Adrenal gland (tissue), 12 donors: Measurements from ENCODE around the gene CCDC15. TPM values are rescaled to one million over a fixed set of nuclear protein-coding genes. Genes with fewer than 3 reads are reported as not detected.
A peak's percentile ranks its signal among the peaks of the same experiment; 100 is the strongest.

Experiments used
- DNase-seq, 7 donors: peaks; one replicate each; pipeline ENCODE4 v3.0.0-alpha.2; 2019 to 2020
- H3K27ac ChIP-seq, 5 donors: fragments of 200-600 bp; sonication (generic) in 4 of 5; 1 replicate in 3 of 5; 2 replicates in 2 of 5; pipeline versions ENCODE4 v1.5.1 to v1.8.0; 2016 to 2020; ENCODE audit warnings: mild to moderate bottlenecking in 1 of 5
- H3K27me3 ChIP-seq: fragments of 200-600 bp; 2 replicates; pipeline ENCODE4 v1.8.0; 2021
- H3K36me3 ChIP-seq, 2 donors: fragments of 200-600 bp; replicated peaks in 1 of 2; 1 replicate in 1 of 2; 2 replicates in 1 of 2; pipeline versions ENCODE4 v1.5.1 to v1.8.0; 2018 to 2022
- H3K4me1 ChIP-seq, 2 donors: fragments of 200-600 bp; replicated peaks in 1 of 2; 1 replicate in 1 of 2; 2 replicates in 1 of 2; pipeline versions ENCODE4 v1.5.1 to v1.8.0; 2018 to 2021
- H3K4me3 ChIP-seq, 4 donors: fragments of 200-600 bp; sonication (generic) in 3 of 4; one replicate each; pipeline ENCODE4 v1.5.1; 2016 to 2018
- H3K9me3 ChIP-seq, 3 donors: fragments of 200-600 bp; sonication (generic) in 1 of 3; replicated peaks in 1 of 3; 1 replicate in 2 of 3; 2 replicates in 1 of 3; pipeline versions ENCODE4 v1.5.1 to v1.8.0; 2016 to 2021
- CTCF ChIP-seq, 6 experiments: fragments of 450-650 bp in 4 of 6; fragments of 200-600 bp in 2 of 6; sonication (generic) in 1 of 6; IDR thresholded peaks; 1 replicate in 5 of 6; 2 replicates in 1 of 6; pipeline versions ENCODE4 v1.5.1 to v1.8.0; 2016 to 2021; ENCODE audit warnings: antibody characterized with exemption in 6 of 6, mild to moderate bottlenecking in 2 of 6, moderate library complexity in 1 of 6
- POLR2A ChIP-seq, 2 donors: fragments of 450-650 bp; IDR thresholded peaks; one replicate each; pipeline ENCODE4 v1.6.1; 2017; ENCODE audit warnings: antibody characterized with exemption in 2 of 2, mild to moderate bottlenecking in 2 of 2, moderate library complexity in 1 of 2
- WGBS, 4 donors: extraction: QIAGEN DNeasy Blood & Tissue Kit in 2 of 4; methylation state at CpG; one replicate each; pipeline versions ENCODE4 v1.1.5 to v1.1.7; 2013 to 2017; 5-methylcytosine and 5-hydroxymethylcytosine counted together
- intact Hi-C, 2 donors: fragments of 100-400 bp; cut with DNase I; formaldehyde crosslinking; loops; one replicate each; pipeline versions ENCODE4 v1.14.1 to v1.15.0; 2022 to 2023
- polyA plus RNA-seq, 3 donors: library from polyadenylated mRNA; stranded (reverse); fragments of 200-250 nt in 2 of 3; fragments of 350-450 nt in 1 of 3; fragmentation: Illumina TruSeq in 1 of 3; extraction: RNeasy Lipid Tissue Mini Kit (QIAGEN cat#74804) in 1 of 3; gene quantifications; one replicate each; pipeline ENCODE4 v1.2.3, GENCODE V29; 2013 to 2014
- total RNA-seq, 9 donors: library from RNA; depleted of rRNA in 4 of 9; stranded (reverse); fragments of >200 nt in 4 of 9; fragments of 120-200 nt in 1 of 9; fragmentation: NEBNext Ultra II Directional in 1 of 9; extraction: Animal tissue kit (Norgen Biotek cat#: 25700) in 1 of 9; gene quantifications; one replicate each; pipeline versions ENCODE4 v1.1.0 to v1.2.4, GENCODE V29; 2013 to 2023
- donor health status: healthy with polysubstance abuse.
- donor health status: Bipolar disorder and iron deficiency.
- donor health status: DM: yes; HTN: yes; CAD: no.
- donor health status: DM: no; HTN: no; CAD: no.
- donor health status: DM: no; HTN: no; CAD: no.
- donor health status: DM: yes; HTN: yes; CAD: no.

CCDC15 gene
- total and polyA plus RNA-seq, 12 donors = 0.47 to 4.9 (median 2.0) TPM

DNA sequence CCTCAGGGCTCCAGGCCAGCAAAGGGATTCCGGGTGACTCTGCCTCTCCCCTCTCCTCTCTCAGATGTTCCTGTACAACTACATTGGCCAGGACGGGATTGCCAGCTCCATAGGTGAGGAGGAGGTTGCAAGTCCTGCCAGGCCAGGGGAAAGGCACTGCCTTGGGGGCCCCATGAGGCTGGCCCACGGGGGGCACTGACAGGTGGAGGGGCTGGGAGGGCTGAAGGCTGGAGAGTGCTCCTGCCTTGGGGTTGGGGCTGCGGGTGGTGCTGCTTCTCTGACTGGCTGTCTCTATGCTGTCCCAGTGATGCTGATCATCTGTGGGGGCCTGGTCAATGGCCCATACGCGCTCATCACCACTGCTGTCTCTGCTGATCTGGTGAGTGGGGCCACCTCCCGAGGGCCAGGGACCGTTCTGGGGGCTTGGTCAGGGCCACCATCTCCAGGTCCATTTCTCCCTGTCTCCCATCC, 130.8 kb downstream of the CCDC15 start:
- H3K9me3 ChIP-seq = no peaks in the 10 kb centered on the region
- H3K27ac ChIP-seq = peak overlapping the region in 1 of 5 donors; percentile 2
- no peaks in the 10 kb centered on the region for H3K27me3 ChIP-seq
- TF ChIP-seq POLR2A (IDR thresholded peaks at IDR 0.05) (no peak), CTCF (IDR thresholded peaks at IDR 0.05) (no peak)
- DNase-seq = peak in 1 of 7 donors; percentile 9
- no peak overlapping the region for H3K4me3 ChIP-seq
- intact Hi-C loops = no loop called here
- H3K36me3 ChIP-seq = peaks cover 0 to 63% of the 10 kb centered on the region in 2 donors
- WGBS, 4 donors = 87 to 96% (median 92%) methylated on average over 3 to 8 of the region's 8 CpGs
- peaks cover 13 to 27% of the 10 kb centered on the region in 2 donors for H3K4me1 ChIP-seq

DNA sequence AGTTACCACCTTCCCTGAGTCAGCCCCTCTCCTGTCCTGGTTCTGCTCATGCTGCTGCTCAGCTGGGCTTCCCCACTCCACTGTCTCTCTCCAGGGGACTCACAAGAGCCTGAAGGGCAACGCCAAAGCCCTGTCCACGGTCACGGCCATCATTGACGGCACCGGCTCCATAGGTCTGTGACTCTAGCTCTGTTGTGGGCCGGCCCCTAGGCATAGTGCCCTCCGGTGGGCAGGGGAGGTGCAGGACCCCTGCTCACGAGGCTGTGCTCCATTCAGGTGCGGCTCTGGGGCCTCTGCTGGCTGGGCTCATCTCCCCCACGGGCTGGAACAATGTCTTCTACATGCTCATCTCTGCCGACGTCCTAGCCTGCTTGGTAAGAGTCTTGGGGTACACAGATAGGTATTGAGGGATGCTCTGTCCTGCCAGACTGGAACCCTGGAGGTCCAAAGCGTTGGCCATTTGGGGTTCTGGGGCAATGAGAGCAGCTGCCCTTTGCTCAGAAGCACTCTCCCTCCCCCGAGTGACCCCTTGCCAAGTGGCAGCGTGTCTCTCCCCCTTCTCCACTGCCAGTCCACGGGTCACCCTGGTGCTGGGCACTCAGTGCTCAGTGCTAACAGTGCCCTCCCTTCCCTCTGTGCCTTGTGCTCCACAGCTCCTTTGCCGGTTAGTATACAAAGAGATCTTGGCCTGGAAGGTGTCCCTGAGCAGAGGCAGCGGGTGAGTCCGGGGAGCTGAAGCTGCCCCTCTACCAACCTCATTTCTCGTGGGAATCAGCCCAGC, 131.5 kb downstream of the CCDC15 start:
- no peak for TF ChIP-seq POLR2A (IDR thresholded peaks at IDR 0.05)
- no peak for TF ChIP-seq CTCF (IDR thresholded peaks at IDR 0.05)
- no peaks in the 10 kb centered on the region for H3K9me3 ChIP-seq
- peak overlapping the region in 1 of 5 donors; percentile 2 for H3K27ac ChIP-seq
- intact Hi-C loops = no loop called here
- peaks cover 0 to 58% of the 10 kb centered on the region in 2 donors for H3K36me3 ChIP-seq
- no peaks in the 10 kb centered on the region for H3K27me3 ChIP-seq
- peaks cover 13 to 27% of the 10 kb centered on the region in 2 donors for H3K4me1 ChIP-seq
- DNase-seq = peak in 2 of 7 donors; percentile 9 to 15
- H3K4me3 ChIP-seq = no peak overlapping the region
- WGBS, 4 donors = 85 to 89% (median 86%) methylated on average over 4 to 20 of the region's 20 CpGs

DNA sequence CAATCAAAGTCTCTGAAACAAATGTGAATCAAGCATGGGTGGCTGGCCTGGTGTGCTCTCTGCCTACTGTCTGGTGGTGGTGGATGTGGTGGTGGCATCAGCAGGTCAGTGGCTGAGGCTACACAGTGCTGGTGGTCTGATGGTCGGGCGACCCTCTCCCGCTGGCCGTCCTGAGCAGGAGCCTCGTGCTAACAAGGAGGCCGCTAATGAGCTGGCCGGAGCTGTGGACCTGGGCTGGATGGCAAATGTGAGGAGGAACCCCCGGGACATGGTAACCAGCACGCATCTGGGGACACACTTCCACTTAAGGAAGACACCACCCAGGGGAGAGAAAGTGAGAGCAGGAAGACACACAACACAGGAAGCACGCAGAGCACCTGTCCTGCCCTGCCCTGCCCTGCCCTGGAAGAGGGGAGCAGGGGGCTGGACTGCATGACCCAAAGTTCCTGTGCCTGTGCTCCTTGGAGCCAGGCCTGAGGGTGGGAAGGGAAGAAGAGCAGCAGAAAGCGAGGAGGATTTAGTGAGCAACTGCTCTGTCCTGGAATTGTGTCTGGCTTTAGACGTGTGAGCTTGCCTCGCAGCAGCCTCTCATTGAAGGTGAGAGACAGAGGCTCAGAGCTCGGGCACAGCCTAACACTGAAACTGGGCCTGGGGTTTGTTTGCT, 132.8 kb downstream of the CCDC15 start:
- Histone ChIP-seq H3K27me3 (no peaks in the 10 kb centered on the region), H3K27ac (no peak overlapping the region), H3K36me3 (peaks cover 0 to 47% of the 10 kb centered on the region in 2 donors), H3K4me3 (no peak overlapping the region), H3K4me1 (peaks cover 19 to 25% of the 10 kb centered on the region in 2 donors), H3K9me3 (no peaks in the 10 kb centered on the region)
- peak in 2 of 7 donors; percentile 8 to 11 for DNase-seq
- intact Hi-C loops = no loop called here
- 86 to 94% (median 87%) methylated on average over 7 to 14 of the region's 14 CpGs for WGBS, 4 donors
- TF ChIP-seq CTCF (IDR thresholded peaks at IDR 0.05) = no peak

DNA sequence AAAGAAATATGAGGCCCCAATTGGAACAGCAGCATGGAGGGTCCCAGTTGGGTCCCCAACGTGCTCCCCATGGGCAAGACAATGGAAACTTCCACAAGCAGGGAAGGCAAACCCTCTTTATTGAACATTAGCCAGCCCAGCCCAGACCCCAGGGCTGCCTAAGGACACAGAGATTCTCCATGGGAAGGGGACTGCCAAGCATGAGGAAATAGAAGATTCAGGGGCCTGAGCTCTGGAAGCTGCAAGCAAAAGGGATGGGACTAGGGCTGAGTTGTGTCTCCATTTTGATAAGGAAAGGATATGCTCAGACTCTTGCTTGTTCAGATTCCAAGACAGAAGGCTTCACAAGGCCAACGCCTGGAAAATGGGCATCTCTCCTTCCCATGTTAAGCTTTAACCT, 134.1 kb downstream of the CCDC15 start:
- peak in 1 of 7 donors; percentile 11 for DNase-seq
- no peaks in the 10 kb centered on the region for H3K9me3 ChIP-seq
- WGBS, 4 donors = 79 to 94% (median 87%) methylated on average over 2 of the region's 2 CpGs
- H3K27ac ChIP-seq = no peak overlapping the region
- no peak for TF ChIP-seq POLR2A (IDR thresholded peaks at IDR 0.05)
- TF ChIP-seq CTCF (IDR thresholded peaks at IDR 0.05) = no peak
- H3K36me3 ChIP-seq = peaks cover 0 to 42% of the 10 kb centered on the region in 2 donors
- intact Hi-C loops = no loop called here
- no peaks in the 10 kb centered on the region for H3K27me3 ChIP-seq
- H3K4me3 ChIP-seq = no peak overlapping the region
- peaks cover 11 to 13% of the 10 kb centered on the region in 2 donors for H3K4me1 ChIP-seq
